Measurements from ENCODE around the gene PPP1R1C. TPM values are rescaled to one million over a fixed set of nuclear protein-coding genes. Genes with fewer than 3 reads are reported as not detected.
"Not testable (repeated sequence)": the region's sequence is repeated elsewhere in the genome, so short reads cannot be mapped to it uniquely, and the experiment has no call there.

The PPP1R1C gene
- total RNA-seq, 2 donors from 2014 or later, result not detected

DNA sequence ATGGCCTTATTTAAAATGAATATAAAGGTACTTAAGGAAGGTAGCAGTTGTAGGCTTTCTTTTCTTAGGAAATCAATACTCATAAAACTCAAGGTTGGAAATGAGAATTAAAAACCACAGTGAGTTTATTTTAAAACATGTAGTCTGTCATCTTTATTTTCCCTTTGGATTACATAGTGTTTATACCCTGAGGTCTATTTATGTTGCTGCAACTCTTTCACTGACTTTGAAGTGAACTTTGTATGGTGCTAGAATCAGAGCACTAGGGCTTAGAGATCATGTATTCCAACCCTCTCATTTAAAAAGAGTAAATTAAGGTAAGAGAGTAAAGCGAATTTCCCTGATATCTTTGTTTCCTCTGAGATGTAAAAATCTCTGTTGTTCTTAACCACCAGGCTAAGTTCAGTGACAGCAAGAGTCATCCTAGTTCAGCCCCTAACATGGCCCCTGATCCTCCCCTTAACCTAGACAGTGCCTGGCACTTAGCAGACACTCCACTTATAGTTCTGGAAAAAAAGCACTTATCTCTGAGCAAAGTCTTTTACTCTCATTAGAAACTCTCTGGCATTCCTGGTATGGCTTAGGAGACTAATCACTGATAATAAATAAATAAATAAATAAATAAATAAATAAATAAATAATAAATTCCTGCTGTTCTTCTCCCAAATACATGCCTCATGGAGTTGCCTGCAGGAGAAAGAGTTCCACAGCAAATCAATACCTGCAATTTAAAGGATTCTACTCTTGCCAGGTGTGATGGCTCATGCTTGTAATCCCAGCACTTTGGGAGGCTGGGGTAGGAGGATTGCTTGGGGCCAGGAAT lies 33.0 kb upstream of the PPP1R1C start:
- no peak overlapping the region for H3K4me3 ChIP-seq
- TF ChIP-seq, protein P1, sequence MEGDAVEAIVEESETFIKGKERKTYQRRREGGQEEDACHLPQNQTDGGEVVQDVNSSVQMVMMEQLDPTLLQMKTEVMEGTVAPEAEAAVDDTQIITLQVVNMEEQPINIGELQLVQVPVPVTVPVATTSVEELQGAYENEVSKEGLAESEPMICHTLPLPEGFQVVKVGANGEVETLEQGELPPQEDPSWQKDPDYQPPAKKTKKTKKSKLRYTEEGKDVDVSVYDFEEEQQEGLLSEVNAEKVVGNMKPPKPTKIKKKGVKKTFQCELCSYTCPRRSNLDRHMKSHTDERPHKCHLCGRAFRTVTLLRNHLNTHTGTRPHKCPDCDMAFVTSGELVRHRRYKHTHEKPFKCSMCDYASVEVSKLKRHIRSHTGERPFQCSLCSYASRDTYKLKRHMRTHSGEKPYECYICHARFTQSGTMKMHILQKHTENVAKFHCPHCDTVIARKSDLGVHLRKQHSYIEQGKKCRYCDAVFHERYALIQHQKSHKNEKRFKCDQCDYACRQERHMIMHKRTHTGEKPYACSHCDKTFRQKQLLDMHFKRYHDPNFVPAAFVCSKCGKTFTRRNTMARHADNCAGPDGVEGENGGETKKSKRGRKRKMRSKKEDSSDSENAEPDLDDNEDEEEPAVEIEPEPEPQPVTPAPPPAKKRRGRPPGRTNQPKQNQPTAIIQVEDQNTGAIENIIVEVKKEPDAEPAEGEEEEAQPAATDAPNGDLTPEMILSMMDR (IDR thresholded peaks at IDR 0.05), result no peak
- H3K36me3 ChIP-seq, result no peaks in the 10 kb centered on the region
- H3K9me3 ChIP-seq, result no peaks in the 10 kb centered on the region
- H3K27me3 ChIP-seq (replicated peaks; ENCODE audit: insufficient read depth), result no peaks in the 10 kb centered on the region
- no peak for DNase-seq (ENCODE audit: low spot score)
- peaks cover 0 to 11% of the 10 kb centered on the region in 2 donors for H3K4me1 ChIP-seq (ENCODE audit: control insufficient read depth in 1 of 2, low read depth in 2 of 2)
- no peak for ATAC-seq (ENCODE audit: insufficient number of reproducible peaks, low FRiP score, low read depth)
- no peak overlapping the region for H3K27ac ChIP-seq

DNA sequence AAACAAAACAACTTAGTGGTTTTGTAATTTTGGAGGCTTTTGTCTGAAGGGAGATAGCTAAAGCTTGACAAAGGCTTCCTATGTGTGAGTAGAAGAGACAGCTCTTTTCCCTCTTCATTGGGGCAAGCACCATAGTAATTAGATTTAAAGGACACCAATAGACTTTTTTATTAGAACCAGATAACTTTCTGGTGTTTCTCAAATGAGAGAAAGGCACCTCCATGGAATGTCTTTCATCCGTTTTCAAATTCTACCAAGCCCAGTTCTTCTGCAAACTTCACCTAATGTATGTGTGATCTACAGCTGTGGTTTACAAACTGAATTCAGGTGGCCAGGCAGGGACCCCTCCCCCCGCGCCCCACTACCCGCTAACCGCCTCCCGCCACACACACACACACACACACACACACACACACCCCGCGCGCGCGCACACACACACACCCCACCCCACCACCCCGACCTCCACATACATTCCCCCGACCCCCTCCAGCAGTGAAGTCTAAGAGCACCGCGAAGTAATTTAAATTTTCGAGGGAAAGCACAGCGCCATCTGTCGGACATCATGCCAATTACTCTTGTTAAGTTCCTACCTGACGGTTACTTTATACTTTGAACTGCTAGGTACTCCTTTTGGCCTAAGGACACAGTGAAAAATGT lies 31.6 kb upstream of the PPP1R1C start:
- TF ChIP-seq, protein P1 (IDR thresholded peaks at IDR 0.05), result peak; percentile 63
- ATAC-seq (ENCODE audit: insufficient number of reproducible peaks, low FRiP score, low read depth) (no peak), DNase-seq (ENCODE audit: low spot score) (peak; percentile 6)
- Histone ChIP-seq H3K36me3 (no peaks in the 10 kb centered on the region), H3K9me3 (no peaks in the 10 kb centered on the region), H3K4me1 (ENCODE audit: control insufficient read depth in 1 of 2, low read depth in 2 of 2) (peaks cover 0 to 6% of the 10 kb centered on the region in 2 donors), H3K4me3 (peak overlapping the region; percentile 65), H3K27me3 (replicated peaks; ENCODE audit: insufficient read depth) (no peaks in the 10 kb centered on the region), H3K27ac (no peak overlapping the region)

DNA sequence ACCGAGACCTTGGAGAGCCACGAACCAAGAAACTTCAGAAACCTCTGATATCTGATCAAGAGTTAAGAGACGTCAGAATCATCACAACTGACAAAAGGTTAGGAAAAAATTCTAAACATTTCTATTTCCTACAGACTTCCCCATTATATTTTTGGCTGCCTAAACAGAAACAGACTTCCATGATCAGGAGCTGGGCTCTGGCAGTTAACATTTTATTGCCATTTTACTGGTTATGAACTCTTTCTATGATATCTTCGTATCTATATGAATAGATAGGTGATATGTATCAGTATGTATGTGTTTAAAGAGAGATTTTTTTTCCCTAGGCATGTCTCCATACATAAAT lies 31.1 kb upstream of the PPP1R1C start:
- TF ChIP-seq, protein P1 (IDR thresholded peaks at IDR 0.05), result no peak
- Histone ChIP-seq H3K4me3 (peak overlapping the region; percentile 65), H3K4me1 (ENCODE audit: control insufficient read depth in 1 of 2, low read depth in 2 of 2) (peaks cover 0 to 6% of the 10 kb centered on the region in 2 donors), H3K27me3 (replicated peaks; ENCODE audit: insufficient read depth) (no peaks in the 10 kb centered on the region), H3K27ac (no peak overlapping the region), H3K9me3 (no peaks in the 10 kb centered on the region), H3K36me3 (no peaks in the 10 kb centered on the region)
- ATAC-seq (ENCODE audit: insufficient number of reproducible peaks, low FRiP score, low read depth) (no peak), DNase-seq (ENCODE audit: low spot score) (no peak)

DNA sequence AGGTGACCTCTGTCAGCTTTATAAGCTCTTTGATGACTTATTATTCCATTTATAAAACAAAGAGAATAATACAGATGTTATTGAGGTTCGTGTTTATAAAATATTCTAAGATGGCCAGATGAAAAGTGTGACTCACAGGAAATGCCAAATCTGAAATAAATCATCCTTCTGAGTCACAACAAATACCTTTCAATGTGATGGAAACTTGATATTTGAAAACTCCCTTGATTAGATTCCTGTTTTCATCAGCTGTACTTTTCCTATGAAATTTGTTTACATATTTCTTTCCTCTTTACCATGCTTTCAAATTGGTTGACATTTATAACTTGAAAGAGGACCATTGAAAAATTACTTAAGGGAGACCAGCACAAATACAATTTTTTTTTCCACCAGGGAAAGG lies 30.6 kb upstream of the PPP1R1C start:
- Histone ChIP-seq H3K4me1 (ENCODE audit: control insufficient read depth in 1 of 2, low read depth in 2 of 2) (peaks cover 0 to 6% of the 10 kb centered on the region in 2 donors), H3K36me3 (no peaks in the 10 kb centered on the region), H3K27me3 (replicated peaks; ENCODE audit: insufficient read depth) (no peaks in the 10 kb centered on the region), H3K4me3 (no peak overlapping the region), H3K27ac (no peak overlapping the region), H3K9me3 (no peaks in the 10 kb centered on the region)
- TF ChIP-seq, protein P1 (IDR thresholded peaks at IDR 0.05), result no peak
- no peak for ATAC-seq (ENCODE audit: insufficient number of reproducible peaks, low FRiP score, low read depth)
- no peak for DNase-seq (ENCODE audit: low spot score)

DNA sequence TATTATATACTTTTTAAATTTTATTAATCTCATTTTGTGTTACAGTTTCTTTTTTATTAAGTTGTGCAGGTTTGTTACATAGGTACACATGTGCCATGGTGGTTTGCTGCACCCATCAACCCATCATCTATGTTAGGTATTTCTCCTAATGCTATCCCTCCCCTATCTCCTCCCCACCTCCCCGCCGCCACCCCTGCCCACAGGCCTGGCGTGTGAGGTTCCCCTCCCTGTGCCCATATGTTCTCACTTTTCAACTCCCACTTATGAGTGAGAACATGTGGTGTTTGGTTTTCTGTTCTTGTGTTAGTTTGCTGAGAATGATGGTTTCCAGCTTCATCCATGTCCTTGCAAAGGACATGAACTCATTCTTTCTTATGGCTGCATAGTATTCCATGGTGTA lies 29.8 kb upstream of the PPP1R1C start:
- not testable (repeated sequence) for H3K27me3 ChIP-seq (replicated peaks; ENCODE audit: insufficient read depth); DNase-seq (ENCODE audit: low spot score); ATAC-seq (ENCODE audit: insufficient number of reproducible peaks, low FRiP score, low read depth); H3K4me3 ChIP-seq; H3K27ac ChIP-seq; H3K36me3 ChIP-seq; H3K4me1 ChIP-seq (ENCODE audit: control insufficient read depth in 1 of 2, low read depth in 2 of 2); H3K9me3 ChIP-seq

All from thoracic aorta (tissue), 2 donors.